ENCODE results near the gene MTTP. TPM values are rescaled to one million over a fixed set of nuclear protein-coding genes. Genes with fewer than 3 reads are reported as not detected.

MTTP gene
- total RNA-seq, 2 experiments from 2014 or later, result 0.25 to 0.57 TPM

DNA sequence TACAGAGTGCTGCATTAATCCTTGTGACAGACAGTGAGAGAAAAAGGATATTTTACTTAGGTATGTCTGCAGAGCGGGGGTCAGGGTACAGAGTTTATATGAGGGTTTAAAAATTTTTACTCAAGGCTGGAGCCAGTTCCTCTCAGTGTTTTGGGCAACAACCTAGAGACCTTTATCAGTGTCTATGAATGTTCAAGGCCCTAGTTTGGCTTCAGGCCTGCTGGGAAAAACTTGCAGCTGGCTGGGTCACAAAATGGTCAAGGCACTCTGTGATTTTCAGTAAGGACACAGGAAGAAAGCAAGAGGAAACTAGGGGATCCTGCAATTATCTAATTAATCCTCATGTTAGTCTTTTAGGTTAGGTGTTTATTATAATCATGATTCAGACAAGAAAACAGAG lies 93.8 kb downstream of the MTTP start:
- BruUV-seq (replicated peaks), result no TSS peak
- no peak for TF ChIP-seq EZH2phosphoT487 (IDR thresholded peaks at IDR 0.05; ENCODE audit: borderline replicate concordance, low read depth, low read length)
- TF ChIP-seq, protein P1, sequence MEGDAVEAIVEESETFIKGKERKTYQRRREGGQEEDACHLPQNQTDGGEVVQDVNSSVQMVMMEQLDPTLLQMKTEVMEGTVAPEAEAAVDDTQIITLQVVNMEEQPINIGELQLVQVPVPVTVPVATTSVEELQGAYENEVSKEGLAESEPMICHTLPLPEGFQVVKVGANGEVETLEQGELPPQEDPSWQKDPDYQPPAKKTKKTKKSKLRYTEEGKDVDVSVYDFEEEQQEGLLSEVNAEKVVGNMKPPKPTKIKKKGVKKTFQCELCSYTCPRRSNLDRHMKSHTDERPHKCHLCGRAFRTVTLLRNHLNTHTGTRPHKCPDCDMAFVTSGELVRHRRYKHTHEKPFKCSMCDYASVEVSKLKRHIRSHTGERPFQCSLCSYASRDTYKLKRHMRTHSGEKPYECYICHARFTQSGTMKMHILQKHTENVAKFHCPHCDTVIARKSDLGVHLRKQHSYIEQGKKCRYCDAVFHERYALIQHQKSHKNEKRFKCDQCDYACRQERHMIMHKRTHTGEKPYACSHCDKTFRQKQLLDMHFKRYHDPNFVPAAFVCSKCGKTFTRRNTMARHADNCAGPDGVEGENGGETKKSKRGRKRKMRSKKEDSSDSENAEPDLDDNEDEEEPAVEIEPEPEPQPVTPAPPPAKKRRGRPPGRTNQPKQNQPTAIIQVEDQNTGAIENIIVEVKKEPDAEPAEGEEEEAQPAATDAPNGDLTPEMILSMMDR (conservative IDR thresholded peaks at IDR 0.05; ENCODE audit: low read length), result no peak
- Histone ChIP-seq H3K4me1 (ENCODE audit: insufficient read depth, low read length, poor library complexity, severe bottlenecking) (no peaks in the 10 kb centered on the region), H3K9me2 (ENCODE audit: insufficient read depth, low read length) (no peaks in the 10 kb centered on the region), H2AFZ (ENCODE audit: low read length) (no peak overlapping the region), H3K79me2 (ENCODE audit: insufficient read depth, low read depth, low read length) (no peaks in the 10 kb centered on the region), H3K36me3 (ENCODE audit: insufficient read depth, low read length) (no peaks in the 10 kb centered on the region), H3K27ac (ENCODE audit: low read depth, low read length, poor library complexity, severe bottlenecking) (no peak overlapping the region), H3K4me3 (ENCODE audit: low read depth, low read length, poor library complexity, severe bottlenecking) (no peak overlapping the region), H3K9me3 (ENCODE audit: low read length) (no peaks in the 10 kb centered on the region), H3K4me2 (ENCODE audit: low read length) (no peak overlapping the region), H4K20me1 (ENCODE audit: insufficient read depth, low read length) (no peaks in the 10 kb centered on the region)
- DNase-seq (ENCODE audit: low spot score), result no peak
- CTCF ChIA-PET (ENCODE audit: unreplicated experiment), result no interaction called here
- POLR2A ChIA-PET, result no interaction called here
- intact Hi-C loops (cut with micrococcal nuclease; ENCODE audit: unreplicated experiment), result no loop called here

DNA sequence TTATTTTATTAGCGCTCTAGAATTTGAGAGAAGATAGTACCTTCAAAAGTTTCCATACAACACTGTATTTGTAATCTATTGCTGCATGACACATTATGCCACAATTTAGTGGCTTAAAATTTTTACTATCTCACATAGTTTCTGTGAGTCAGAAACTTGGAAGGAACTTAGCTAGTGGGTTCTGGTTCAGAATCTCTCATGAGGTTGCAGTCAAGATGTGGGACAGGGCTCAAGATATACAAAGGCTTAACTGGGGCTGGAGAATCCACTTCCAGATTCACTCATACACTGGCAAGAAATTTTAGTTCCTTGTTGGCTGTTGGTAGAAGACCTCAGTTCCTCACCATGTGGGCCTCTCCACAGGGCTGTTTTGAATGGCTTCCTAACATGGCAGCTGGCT lies 94.5 kb downstream of the MTTP start:
- H3K79me2 ChIP-seq (ENCODE audit: insufficient read depth, low read depth, low read length), result no peaks in the 10 kb centered on the region
- no peak overlapping the region for H2AFZ ChIP-seq (ENCODE audit: low read length)
- no peaks in the 10 kb centered on the region for H3K36me3 ChIP-seq (ENCODE audit: insufficient read depth, low read length)
- no peaks in the 10 kb centered on the region for H3K9me2 ChIP-seq (ENCODE audit: insufficient read depth, low read length)
- ChIA-PET POLR2A (no interaction called here), CTCF (ENCODE audit: unreplicated experiment) (no interaction called here)
- TF ChIP-seq, protein P1 (conservative IDR thresholded peaks at IDR 0.05; ENCODE audit: low read length), result no peak
- TF ChIP-seq EZH2phosphoT487 (IDR thresholded peaks at IDR 0.05; ENCODE audit: borderline replicate concordance, low read depth, low read length), result no peak
- no peaks in the 10 kb centered on the region for H4K20me1 ChIP-seq (ENCODE audit: insufficient read depth, low read length)
- no peak for DNase-seq (ENCODE audit: low spot score)
- H3K4me3 ChIP-seq (ENCODE audit: low read depth, low read length, poor library complexity, severe bottlenecking), result no peak overlapping the region
- no peak overlapping the region for H3K4me2 ChIP-seq (ENCODE audit: low read length)
- intact Hi-C loops (cut with micrococcal nuclease; ENCODE audit: unreplicated experiment), result no loop called here
- no peak overlapping the region for H3K27ac ChIP-seq (ENCODE audit: low read depth, low read length, poor library complexity, severe bottlenecking)
- no TSS peak for BruUV-seq (replicated peaks)
- H3K9me3 ChIP-seq (ENCODE audit: low read length), result no peaks in the 10 kb centered on the region
- no peaks in the 10 kb centered on the region for H3K4me1 ChIP-seq (ENCODE audit: insufficient read depth, low read length, poor library complexity, severe bottlenecking)

DNA sequence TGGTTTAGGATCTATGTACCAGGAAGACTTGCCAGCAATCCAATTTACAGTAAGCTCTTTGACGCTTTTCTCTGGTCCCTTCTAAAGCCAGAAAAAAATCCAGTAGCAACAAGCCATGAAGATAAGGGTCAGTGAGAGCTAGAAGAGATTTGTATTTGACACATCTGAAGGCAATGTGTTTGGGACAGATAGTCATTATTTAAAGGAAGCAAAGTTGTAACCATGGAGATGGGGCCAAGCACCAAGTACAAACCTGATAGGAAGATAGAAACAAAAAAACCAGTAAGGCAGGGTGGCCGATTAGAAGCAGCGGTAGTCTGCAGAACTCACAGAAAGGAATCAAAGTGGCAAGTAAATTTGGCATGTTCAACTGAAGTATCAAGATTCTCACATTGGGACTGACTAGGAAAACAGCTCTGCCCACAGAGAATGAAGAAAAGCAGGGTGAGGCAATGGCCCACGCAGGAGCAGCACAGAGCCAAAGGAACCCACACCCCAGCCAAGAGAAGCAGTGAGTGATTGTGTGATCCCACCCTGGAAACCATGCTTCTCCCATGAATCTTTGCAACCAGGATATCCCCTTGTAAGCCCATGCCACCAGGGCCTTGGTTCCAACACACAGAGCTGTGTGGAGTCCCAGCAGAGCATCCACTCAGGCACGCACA lies 95.9 kb downstream of the MTTP start:
- CTCF ChIA-PET (ENCODE audit: unreplicated experiment), result no interaction called here
- no TSS peak for BruUV-seq (replicated peaks)

More for the DNA sequence above, 95.9 kb downstream of the MTTP start:
- no peaks in the 10 kb centered on the region for H3K79me2 ChIP-seq (ENCODE audit: insufficient read depth, low read depth, low read length)
- no peaks in the 10 kb centered on the region for H3K36me3 ChIP-seq (ENCODE audit: insufficient read depth, low read length)
- H3K4me3 ChIP-seq (ENCODE audit: low read depth, low read length, poor library complexity, severe bottlenecking), result no peak overlapping the region
- no peak overlapping the region for H3K4me2 ChIP-seq (ENCODE audit: low read length)
- H2AFZ ChIP-seq (ENCODE audit: low read length), result no peak overlapping the region
- H3K9me2 ChIP-seq (ENCODE audit: insufficient read depth, low read length), result no peaks in the 10 kb centered on the region
- H3K4me1 ChIP-seq (ENCODE audit: insufficient read depth, low read length, poor library complexity, severe bottlenecking), result no peaks in the 10 kb centered on the region
- H3K9me3 ChIP-seq (ENCODE audit: low read length), result no peaks in the 10 kb centered on the region
- H3K27ac ChIP-seq (ENCODE audit: low read depth, low read length, poor library complexity, severe bottlenecking), result no peak overlapping the region
- H4K20me1 ChIP-seq (ENCODE audit: insufficient read depth, low read length), result no peaks in the 10 kb centered on the region
- no peak for TF ChIP-seq EZH2phosphoT487 (IDR thresholded peaks at IDR 0.05; ENCODE audit: borderline replicate concordance, low read depth, low read length)
- TF ChIP-seq, protein P1 (conservative IDR thresholded peaks at IDR 0.05; ENCODE audit: low read length), result no peak
- intact Hi-C loops (cut with micrococcal nuclease; ENCODE audit: unreplicated experiment), result no loop called here
- POLR2A ChIA-PET, result interaction anchor here (1.0 kb wide), 1 partner anchor 11 kb away, joined by 3 read pairs; no protein-coding TSS in a partner anchor
- DNase-seq (ENCODE audit: low spot score), result no peak

Measured in OCI-LY7 (cell line).